Endothelial cell (in vitro differentiated cells): ENCODE results near the gene EPG5. TPM values are rescaled to one million over a fixed set of nuclear protein-coding genes. Genes with fewer than 3 reads are reported as not detected.
A peak's percentile ranks its signal among the peaks of the same experiment; 100 is the strongest.

Experiments
- DNase-seq: peaks from one replicate; pipeline ENCODE4 v3.0.0; 2021; ENCODE audit warnings: low spot score
- H3K27ac Mint-ChIP-seq: one replicate; pipeline ENCODE4 v1.8.0; 2021; ENCODE audit warnings: mixed read lengths, inconsistent platforms; ENCODE audit not compliant: unreplicated experiment
- H3K27me3 Mint-ChIP-seq: one replicate; pipeline ENCODE4 v1.8.0; 2021; ENCODE audit warnings: mild to moderate bottlenecking, moderate library complexity, mixed read lengths, inconsistent platforms; ENCODE audit not compliant: unreplicated experiment
- H3K36me3 Mint-ChIP-seq: one replicate; pipeline ENCODE4 v1.8.0; 2021; ENCODE audit warnings: mild to moderate bottlenecking, low read depth, mixed read lengths, inconsistent platforms; ENCODE audit not compliant: unreplicated experiment
- H3K4me1 Mint-ChIP-seq: one replicate; pipeline ENCODE4 v1.8.0; 2021; ENCODE audit warnings: mild to moderate bottlenecking, mixed read lengths, inconsistent platforms; ENCODE audit not compliant: unreplicated experiment
- H3K4me3 Mint-ChIP-seq: one replicate; pipeline ENCODE4 v1.8.0; 2021; ENCODE audit warnings: mild to moderate bottlenecking, mixed read lengths, inconsistent platforms; ENCODE audit not compliant: unreplicated experiment
- H3K9me3 Mint-ChIP-seq: one replicate; pipeline ENCODE4 v1.8.0; 2021; ENCODE audit warnings: mixed read lengths, inconsistent platforms; ENCODE audit not compliant: unreplicated experiment
- CTCF ChIP-seq: fragments of 200-600 bp; sonication (generic); IDR thresholded peaks from one replicate; pipeline ENCODE4 v1.5.0; 2021; ENCODE audit warnings: antibody characterized with exemption; ENCODE audit not compliant: unreplicated experiment
- total RNA-seq: library from RNA; stranded (reverse); fragmentation: NEBNext Ultra II Directional; extraction: Animal tissue kit (Norgen Biotek cat#: 25700); gene quantifications from one replicate; pipeline ENCODE4 v1.2.1, GENCODE V29; 2021; ENCODE audit not compliant: unreplicated experiment

The EPG5 gene
- total RNA-seq, 1 donor from 2014 or later: 26.1 TPM

GRCh38 chr18:46001074-46001473 lies 33.9 kb upstream of the EPG5 start:
- peaks cover 5% of the 10 kb centered on the region for H3K36me3 Mint-ChIP-seq
- H3K4me3 Mint-ChIP-seq: no peak overlapping the region
- H3K9me3 Mint-ChIP-seq: no peaks in the 10 kb centered on the region
- peaks cover 4% of the 10 kb centered on the region for H3K27me3 Mint-ChIP-seq
- H3K27ac Mint-ChIP-seq: no peak overlapping the region
- no peak for TF ChIP-seq CTCF
- peaks cover 24% of the 10 kb centered on the region for H3K4me1 Mint-ChIP-seq
- DNase-seq: no peak

- H3K27me3 Mint-ChIP-seq: peaks cover 4% of the 10 kb centered on the region
- H3K9me3 Mint-ChIP-seq: no peaks in the 10 kb centered on the region
- H3K27ac Mint-ChIP-seq: no peak overlapping the region
- H3K4me1 Mint-ChIP-seq: peaks cover 24% of the 10 kb centered on the region
- peaks cover 5% of the 10 kb centered on the region for H3K36me3 Mint-ChIP-seq
- H3K4me3 Mint-ChIP-seq: no peak overlapping the region
- TF ChIP-seq CTCF: no peak
- DNase-seq: no peak
Observed at GRCh38 chr18:45999536-45999935, 32.4 kb upstream of the EPG5 start.

GRCh38 chr18:45998244-45998643 lies 31.1 kb upstream of the EPG5 start:
- Mint-ChIP-seq H3K36me3 (peaks cover 5% of the 10 kb centered on the region), H3K4me3 (no peak overlapping the region), H3K9me3 (no peaks in the 10 kb centered on the region), H3K27me3 (peaks cover 4% of the 10 kb centered on the region), H3K27ac (peak overlapping the region; percentile 77), H3K4me1 (peaks cover 24% of the 10 kb centered on the region)
- TF ChIP-seq CTCF: no peak
- no peak for DNase-seq

GRCh38 chr18:45997700-45998151 lies 30.6 kb upstream of the EPG5 start:
- Mint-ChIP-seq H3K4me1 (peaks cover 24% of the 10 kb centered on the region), H3K36me3 (peaks cover under 1% of the 10 kb centered on the region), H3K27me3 (peaks cover 3% of the 10 kb centered on the region), H3K27ac (peak overlapping the region; percentile 50), H3K4me3 (no peak overlapping the region), H3K9me3 (no peaks in the 10 kb centered on the region)
- no peak for DNase-seq
- TF ChIP-seq CTCF: no peak

GRCh38 chr18:45995461-45995860 lies 28.3 kb upstream of the EPG5 start:
- DNase-seq: no peak
- Mint-ChIP-seq H3K27ac (no peak overlapping the region), H3K36me3 (no peaks in the 10 kb centered on the region), H3K27me3 (peaks cover 3% of the 10 kb centered on the region), H3K4me3 (no peak overlapping the region), H3K9me3 (no peaks in the 10 kb centered on the region), H3K4me1 (peaks cover 27% of the 10 kb centered on the region)
- no peak for TF ChIP-seq CTCF
